ENCODE measurements around the gene PCSK6. TPM values are rescaled to one million over a fixed set of nuclear protein-coding genes. Genes with fewer than 3 reads are reported as not detected.

Gene PCSK6
- total RNA-seq, 1 donor = 6.6 TPM

GRCh38 chr15:101269479-101270223 lies 219.9 kb downstream of the PCSK6 start:
- no peaks in the 10 kb centered on the region for H3K27me3 ChIP-seq (ENCODE audit: insufficient read depth, low read length)
- no peaks in the 10 kb centered on the region for H3K9me3 ChIP-seq (ENCODE audit: low read depth, low read length)
- no peaks in the 10 kb centered on the region for H3K4me1 ChIP-seq (ENCODE audit: insufficient read depth, low read length)
- no peak overlapping the region for H3K4me3 ChIP-seq (ENCODE audit: low read length)

- Histone ChIP-seq H3K4me1 (ENCODE audit: insufficient read depth, low read length) (no peaks in the 10 kb centered on the region), H3K27me3 (ENCODE audit: insufficient read depth, low read length) (no peaks in the 10 kb centered on the region), H3K4me3 (ENCODE audit: low read length) (no peak overlapping the region), H3K9me3 (ENCODE audit: low read depth, low read length) (no peaks in the 10 kb centered on the region)
Measured at GRCh38 chr15:101267320-101268104, 222.0 kb downstream of the PCSK6 start.

GRCh38 chr15:101266787-101267186 lies 222.7 kb downstream of the PCSK6 start:
- H3K9me3 ChIP-seq (ENCODE audit: low read depth, low read length) = no peaks in the 10 kb centered on the region
- H3K4me1 ChIP-seq (ENCODE audit: insufficient read depth, low read length) = no peaks in the 10 kb centered on the region
- H3K4me3 ChIP-seq (ENCODE audit: low read length) = no peak overlapping the region
- H3K27me3 ChIP-seq (ENCODE audit: insufficient read depth, low read length) = no peaks in the 10 kb centered on the region

- Histone ChIP-seq H3K27me3 (ENCODE audit: insufficient read depth, low read length) (no peaks in the 10 kb centered on the region), H3K9me3 (ENCODE audit: low read depth, low read length) (no peaks in the 10 kb centered on the region), H3K4me3 (ENCODE audit: low read length) (no peak overlapping the region), H3K4me1 (ENCODE audit: insufficient read depth, low read length) (no peaks in the 10 kb centered on the region)
Measured at GRCh38 chr15:101266034-101266433, 223.5 kb downstream of the PCSK6 start.

- no peaks in the 10 kb centered on the region for H3K9me3 ChIP-seq (ENCODE audit: low read depth, low read length)
- H3K4me1 ChIP-seq (ENCODE audit: insufficient read depth, low read length) = no peaks in the 10 kb centered on the region
- H3K27me3 ChIP-seq (ENCODE audit: insufficient read depth, low read length) = no peaks in the 10 kb centered on the region
- H3K4me3 ChIP-seq (ENCODE audit: low read length) = no peak overlapping the region
Measured at GRCh38 chr15:101264911-101265641, 224.4 kb downstream of the PCSK6 start.

- H3K9me3 ChIP-seq (ENCODE audit: low read depth, low read length) = no peaks in the 10 kb centered on the region
- H3K27me3 ChIP-seq (ENCODE audit: insufficient read depth, low read length) = no peaks in the 10 kb centered on the region
- no peaks in the 10 kb centered on the region for H3K4me1 ChIP-seq (ENCODE audit: insufficient read depth, low read length)
- no peak overlapping the region for H3K4me3 ChIP-seq (ENCODE audit: low read length)
Measured at GRCh38 chr15:101264011-101264410, 225.5 kb downstream of the PCSK6 start.

- Histone ChIP-seq H3K9me3 (ENCODE audit: low read depth, low read length) (no peaks in the 10 kb centered on the region), H3K27me3 (ENCODE audit: insufficient read depth, low read length) (no peaks in the 10 kb centered on the region), H3K4me3 (ENCODE audit: low read length) (no peak overlapping the region), H3K4me1 (ENCODE audit: insufficient read depth, low read length) (no peaks in the 10 kb centered on the region)
Measured at GRCh38 chr15:101262551-101262950, 227.0 kb downstream of the PCSK6 start.

GRCh38 chr15:101258238-101259144 lies 231.0 kb downstream of the PCSK6 start:
- no peaks in the 10 kb centered on the region for H3K9me3 ChIP-seq (ENCODE audit: low read depth, low read length)
- H3K4me1 ChIP-seq (ENCODE audit: insufficient read depth, low read length) = no peaks in the 10 kb centered on the region
- H3K27me3 ChIP-seq (ENCODE audit: insufficient read depth, low read length) = no peaks in the 10 kb centered on the region
- H3K4me3 ChIP-seq (ENCODE audit: low read length) = no peak overlapping the region

- Histone ChIP-seq H3K27me3 (ENCODE audit: insufficient read depth, low read length) (no peaks in the 10 kb centered on the region), H3K9me3 (ENCODE audit: low read depth, low read length) (no peaks in the 10 kb centered on the region), H3K4me1 (ENCODE audit: insufficient read depth, low read length) (peaks cover 8% of the 10 kb centered on the region), H3K4me3 (ENCODE audit: low read length) (no peak overlapping the region)
Measured at GRCh38 chr15:101256757-101257156, 232.8 kb downstream of the PCSK6 start.

GRCh38 chr15:101255615-101256241 lies 233.8 kb downstream of the PCSK6 start:
- Histone ChIP-seq H3K4me1 (ENCODE audit: insufficient read depth, low read length) (peaks cover 10% of the 10 kb centered on the region), H3K27me3 (ENCODE audit: insufficient read depth, low read length) (no peaks in the 10 kb centered on the region), H3K9me3 (ENCODE audit: low read depth, low read length) (no peaks in the 10 kb centered on the region), H3K4me3 (ENCODE audit: low read length) (no peak overlapping the region)

GRCh38 chr15:101255051-101255395 lies 234.5 kb downstream of the PCSK6 start:
- no peak overlapping the region for H3K4me3 ChIP-seq (ENCODE audit: low read length)
- H3K27me3 ChIP-seq (ENCODE audit: insufficient read depth, low read length) = no peaks in the 10 kb centered on the region
- H3K9me3 ChIP-seq (ENCODE audit: low read depth, low read length) = no peaks in the 10 kb centered on the region
- peaks cover 17% of the 10 kb centered on the region for H3K4me1 ChIP-seq (ENCODE audit: insufficient read depth, low read length)

GRCh38 chr15:101254157-101255050 lies 235.1 kb downstream of the PCSK6 start:
- no peaks in the 10 kb centered on the region for H3K27me3 ChIP-seq (ENCODE audit: insufficient read depth, low read length)

More at GRCh38 chr15:101254157-101255050, 235.1 kb downstream of the PCSK6 start:
- Histone ChIP-seq H3K9me3 (ENCODE audit: low read depth, low read length) (no peaks in the 10 kb centered on the region), H3K4me3 (ENCODE audit: low read length) (no peak overlapping the region), H3K4me1 (ENCODE audit: insufficient read depth, low read length) (peaks cover 23% of the 10 kb centered on the region)

All from mononuclear cell (primary cell).